IMR-90 (cell line): ENCODE data around the gene RAB6A. TPM values are rescaled to one million over a fixed set of nuclear protein-coding genes. Genes with fewer than 3 reads are reported as not detected.

Experiments used
- ATAC-seq: fragments of 200-7000 bp; cut with Tn5 transposase; 2 replicates; pipeline ENCODE4 v1.9.1; 2020; ENCODE audit warnings: low read depth, mild to moderate bottlenecking, moderate library complexity
- BruUV-seq: library from RNA; stranded (reverse); fragments of 400-500 nt; replicated peaks from 2 replicates; lab custom pipeline; 2021; lab: Mats Ljungman, UMichigan
- CTCF ChIA-PET: fragments of 300-600 bp; formaldehyde crosslinking; extraction: SDS; loops from one replicate; lab custom pipeline; 2021; ENCODE audit warnings: antibody characterized with exemption; lab: Yijun Ruan, JAX
- POLR2A ChIA-PET: fragments of 300-600 bp; sonication (Branson Sonifier 250); formaldehyde crosslinking; loops from one replicate; lab custom pipeline; 2022; ENCODE audit warnings: antibody characterized with exemption; ENCODE audit not compliant: unreplicated experiment; lab: Charles Lee
- DNase-seq: peaks from one replicate; pipeline ENCODE4 v3.0.0; 2013
- H2AFZ ChIP-seq: replicated peaks from 2 replicates; pipeline ENCODE3; 2013; ENCODE audit warnings: low read length, mild to moderate bottlenecking; ENCODE audit not compliant: poor library complexity
- H2AK5ac ChIP-seq: 2 replicates; pipeline ENCODE4 v1.6.1; 2013; ENCODE audit warnings: low read depth, low read length, inconsistent platforms
- H2AK9ac ChIP-seq: replicated peaks from 2 replicates; pipeline ENCODE3; 2013; ENCODE audit warnings: mild to moderate bottlenecking, low read depth, low read length, moderate library complexity; ENCODE audit not compliant: poor library complexity
- H2BK120ac ChIP-seq: 2 replicates; pipeline ENCODE4 v1.6.1; 2013; ENCODE audit warnings: low read depth, low read length, inconsistent platforms
- H2BK15ac ChIP-seq: 3 replicates; pipeline ENCODE4 v1.6.1; 2013; ENCODE audit warnings: low read depth, low read length, inconsistent platforms
- H2BK20ac ChIP-seq: 2 replicates; pipeline ENCODE4 v1.6.1; 2013; ENCODE audit warnings: low read depth, mild to moderate bottlenecking, inconsistent platforms, low read length, moderate library complexity
- H2BK5ac ChIP-seq: 2 replicates; pipeline ENCODE4 v1.6.1; 2013; ENCODE audit warnings: mild to moderate bottlenecking, low read depth, low read length, inconsistent platforms; ENCODE audit not compliant: poor library complexity, severe bottlenecking
- H3K14ac ChIP-seq: replicated peaks from 2 replicates; pipeline ENCODE4 v1.6.1; 2013; ENCODE audit warnings: low read depth, low read length, inconsistent platforms
- H3K18ac ChIP-seq: 2 replicates; pipeline ENCODE4 v1.6.1; 2013; ENCODE audit warnings: low read depth, low read length, control low read depth
- H3K23ac ChIP-seq: 2 replicates; pipeline ENCODE4 v1.6.1; 2013; ENCODE audit warnings: low read depth, low read length, inconsistent platforms
- H3K27ac ChIP-seq: 2 replicates; pipeline ENCODE4 v1.5.1; 2013; ENCODE audit warnings: mild to moderate bottlenecking, control low read depth, low read length; ENCODE audit not compliant: insufficient read depth
- H3K27me3 ChIP-seq: 2 replicates; pipeline ENCODE4 v1.6.1; 2013; ENCODE audit warnings: low read length; ENCODE audit not compliant: control insufficient read depth, insufficient read depth
- H3K36me3 ChIP-seq: 2 replicates; pipeline ENCODE4 v1.6.1; 2013; ENCODE audit warnings: low read length, mixed read lengths; ENCODE audit not compliant: control insufficient read depth, insufficient read depth
- H3K4ac ChIP-seq: 2 replicates; pipeline ENCODE4 v1.6.1; 2013; ENCODE audit warnings: low read depth, low read length, inconsistent platforms
- H3K4me1 ChIP-seq: 2 replicates; pipeline ENCODE4 v1.6.1; 2013; ENCODE audit warnings: low read length, mixed read lengths; ENCODE audit not compliant: control insufficient read depth, insufficient read depth
- H3K4me2 ChIP-seq: 2 replicates; pipeline ENCODE4 v1.6.1; 2013; ENCODE audit warnings: low read depth, mild to moderate bottlenecking, control low read depth, low read length, moderate library complexity
- H3K4me3 ChIP-seq: 2 replicates; pipeline ENCODE4 v1.5.1; 2013; ENCODE audit warnings: low read depth, mild to moderate bottlenecking, control low read depth, low read length, moderate library complexity; ENCODE audit not compliant: insufficient read depth
- H3K56ac ChIP-seq: 2 replicates; pipeline ENCODE4 v1.6.1; 2013; ENCODE audit warnings: low read length, inconsistent platforms; ENCODE audit not compliant: insufficient read depth; ENCODE audit errors: extremely low read depth
- H3K79me1 ChIP-seq, 2 experiments: 2 replicates each; pipeline ENCODE4 v1.6.1; 2013; ENCODE audit warnings: low read length in 2 of 2, inconsistent platforms in 1 of 2, low read depth in 1 of 2
- H3K9ac ChIP-seq: 2 replicates; pipeline ENCODE4 v1.6.1; 2013; ENCODE audit warnings: low read depth, low read length, control low read depth
- H3K9me1 ChIP-seq: 2 replicates; pipeline ENCODE4 v1.6.1; 2013; ENCODE audit warnings: low read length, inconsistent platforms; ENCODE audit not compliant: insufficient read depth
- H3K9me3 ChIP-seq: 2 replicates; pipeline ENCODE4 v1.6.1; 2013; ENCODE audit warnings: low read length; ENCODE audit not compliant: control insufficient read depth, insufficient read depth
- H4K20me1 ChIP-seq: 2 replicates; pipeline ENCODE4 v1.6.1; 2013; ENCODE audit warnings: low read length, inconsistent platforms; ENCODE audit not compliant: insufficient read depth
- H4K5ac ChIP-seq: 2 replicates; pipeline ENCODE4 v1.6.1; 2013; ENCODE audit warnings: mild to moderate bottlenecking, low read depth, low read length, control low read depth
- H4K8ac ChIP-seq, 2 experiments: 2 replicates each; pipeline ENCODE4 v1.6.1; 2013; ENCODE audit warnings: low read depth in 2 of 2, low read length in 2 of 2, control low read depth in 1 of 2, inconsistent platforms in 1 of 2
- H4K91ac ChIP-seq: 2 replicates; pipeline ENCODE4 v1.6.1; 2013; ENCODE audit warnings: low read depth, low read length, inconsistent platforms; ENCODE audit not compliant: insufficient read depth
- BHLHE40 ChIP-seq: fragments of 150-350 bp; IDR thresholded peaks from 2 replicates; pipeline ENCODE4 v1.6.1; 2016; ENCODE audit warnings: mild to moderate bottlenecking, low read depth, low read length
- CEBPB ChIP-seq: IDR thresholded peaks from 2 replicates; pipeline ENCODE4 v1.6.1; 2012; ENCODE audit warnings: low read depth, low read length, improper control_type of control experiment
- CHD1 ChIP-seq: IDR thresholded peaks from 2 replicates; pipeline ENCODE4 v1.6.1; 2012; ENCODE audit warnings: low read depth, low read length, improper control_type of control experiment
- FOS ChIP-seq: fragments of 150-350 bp; IDR thresholded peaks from 2 replicates; pipeline ENCODE4 v1.6.1; 2016; ENCODE audit warnings: low read depth, low read length
- MAFK ChIP-seq: IDR thresholded peaks from 2 replicates; pipeline ENCODE4 v1.6.1; 2012; ENCODE audit warnings: low read depth, low read length, improper control_type of control experiment
- MAZ ChIP-seq: IDR thresholded peaks from 2 replicates; pipeline ENCODE4 v1.6.1; 2012; ENCODE audit warnings: low read depth, mild to moderate bottlenecking, low read length, improper control_type of control experiment, moderate library complexity, borderline replicate concordance
- MXI1 ChIP-seq: IDR thresholded peaks from 2 replicates; pipeline ENCODE4 v1.6.1; 2012; ENCODE audit warnings: low read depth, mild to moderate bottlenecking, low read length, moderate library complexity, borderline replicate concordance
- NFE2L2 ChIP-seq: fragments of 150-350 bp; IDR thresholded peaks from 2 replicates; pipeline ENCODE4 v1.6.1; 2016; ENCODE audit warnings: low read depth, mild to moderate bottlenecking, low read length
- POLR2A ChIP-seq: IDR thresholded peaks from 2 replicates; pipeline ENCODE4 v1.6.1; 2012; ENCODE audit warnings: mild to moderate bottlenecking, low read depth, low read length
- RAD21 ChIP-seq: IDR thresholded peaks from 2 replicates; pipeline ENCODE4 v1.6.1; 2012; ENCODE audit warnings: low read length, improper control_type of control experiment
- RCOR1 ChIP-seq: IDR thresholded peaks from 2 replicates; pipeline ENCODE4 v1.6.1; 2012; ENCODE audit warnings: mild to moderate bottlenecking, low read length, improper control_type of control experiment; ENCODE audit not compliant: insufficient replicate concordance
- RFX5 ChIP-seq: IDR thresholded peaks from 2 replicates; pipeline ENCODE4 v1.8.0; 2012; ENCODE audit warnings: low read depth, mild to moderate bottlenecking, low read length, moderate library complexity
- SMC3 ChIP-seq: fragments of 150-350 bp; IDR thresholded peaks from 2 replicates; pipeline ENCODE4 v1.6.1; 2016; ENCODE audit warnings: low read depth, mild to moderate bottlenecking, antibody characterized with exemption, low read length, moderate library complexity
- WGBS, 2 experiments: methylation state at CpG; one replicate each; pipeline versions ENCODE4 v1.1.5 to v1.1.7; 2013; ENCODE audit warnings: missing lambda C conversion rate in 2 of 2; ENCODE audit not compliant: insufficient read length in 1 of 2; ENCODE audit errors: extremely low coverage in 2 of 2; 5-methylcytosine and 5-hydroxymethylcytosine counted together
- dilution Hi-C: fragments of 300-500 bp; cut with HindIII; formaldehyde crosslinking; loops from one replicate; pipeline ENCODE4 v1.14.3; 2018; ENCODE audit warnings: low sequenced_read_pairs; ENCODE audit not compliant: unreplicated experiment
- in situ Hi-C: fragments of 300-500 bp; cut with MboI; formaldehyde crosslinking; loops from 3 replicates; pipeline ENCODE4 v1.14.3; 2019; ENCODE audit warnings: low sequenced_read_pairs, inconsistent platforms, mixed read lengths
- intact Hi-C: fragments of 100-400 bp; cut with micrococcal nuclease; formaldehyde crosslinking; loops from 2 replicates; pipeline ENCODE4 v1.10.0; 2022
- polyA plus RNA-seq, 3 experiments: library from polyadenylated mRNA; depleted of rRNA; stranded (reverse); fragments of >200 nt; gene quantifications; 2 replicates each; pipeline ENCODE4 v1.2.3, GENCODE V29; 2012; ENCODE audit warnings: low replicate concordance in 1 of 3
- total RNA-seq: library from RNA; depleted of rRNA; stranded (reverse); fragments of >200 nt; gene quantifications from 2 replicates; pipeline ENCODE4 v1.2.3, GENCODE V29; 2012
- TF ChIP-seq, protein P1 (sequence below): fragments of 150-350 bp; IDR thresholded peaks from 2 replicates; pipeline ENCODE4 v1.6.1; 2016; ENCODE audit warnings: low read depth, mild to moderate bottlenecking, low read length, moderate library complexity, borderline replicate concordance
- TF ChIP-seq, protein P2 (sequence below): conservative IDR thresholded peaks from 2 replicates; pipeline ENCODE4 v1.5.1; 2012; ENCODE audit warnings: mild to moderate bottlenecking, low read depth, low read length, improper control_type of control experiment
- TF ChIP-seq, protein P3 (sequence below): fragments of 150-350 bp; IDR thresholded peaks from 2 replicates; pipeline ENCODE4 v1.6.1; 2017; ENCODE audit warnings: mild to moderate bottlenecking, antibody characterized with exemption, low read length, low read depth

The RAB6A gene
- total and polyA plus RNA-seq, 2 of the 4 experiments (the other 2 are of a cell fraction): 65.5 to 81.0 TPM

DNA sequence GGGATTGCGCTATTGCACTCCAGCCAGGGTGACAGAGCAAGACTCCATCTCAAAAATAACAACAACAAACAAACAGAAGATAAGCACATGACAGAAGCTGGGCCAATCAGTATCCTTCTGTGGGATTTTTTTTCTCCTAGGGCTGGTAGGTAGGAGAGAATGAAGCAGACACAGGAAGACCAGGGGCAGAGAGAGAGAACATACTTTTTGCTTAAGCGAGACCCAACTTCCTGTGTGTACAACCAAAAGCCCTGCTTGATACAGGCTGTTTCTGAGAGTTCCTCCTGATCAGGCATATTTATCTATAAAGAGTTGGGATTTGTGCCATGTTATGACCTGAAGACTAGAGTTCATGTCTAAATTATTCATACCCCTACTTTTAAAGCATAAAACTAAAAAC is 126.9 kb downstream of the RAB6A start:
- no peak overlapping the region for H3K27ac ChIP-seq
- H3K23ac ChIP-seq: no peak overlapping the region
- H3K18ac ChIP-seq: no peak overlapping the region
- H2AK9ac ChIP-seq: no peak overlapping the region
- H4K5ac ChIP-seq: no peak overlapping the region
- no TSS peak for BruUV-seq
- H3K36me3 ChIP-seq: no peaks in the 10 kb centered on the region
- intact Hi-C loops: no loop called here
- H3K9me1 ChIP-seq: no peaks in the 10 kb centered on the region
- dilution Hi-C loops: no loop called here
- no peaks in the 10 kb centered on the region for H3K4me1 ChIP-seq
- no peak overlapping the region for H3K9ac ChIP-seq
- H3K4ac ChIP-seq: no peak overlapping the region
- H4K20me1 ChIP-seq: no peaks in the 10 kb centered on the region
- H3K9me3 ChIP-seq: no peaks in the 10 kb centered on the region
- H2BK15ac ChIP-seq: no peak overlapping the region
- no peak overlapping the region for H2AK5ac ChIP-seq
- ChIA-PET POLR2A (no interaction called here), CTCF (no interaction called here)
- no peaks in the 10 kb centered on the region for H3K79me1 ChIP-seq
- no peak overlapping the region for H2BK120ac ChIP-seq
- no peak for DNase-seq
- no peak overlapping the region for H2AFZ ChIP-seq
- no peak overlapping the region for H2BK20ac ChIP-seq
- H3K4me3 ChIP-seq: no peak overlapping the region
- H3K27me3 ChIP-seq: peaks cover 16% of the 10 kb centered on the region
- no CpG with 5 or more reads among the region's 2 CpGs for WGBS, 2 experiments
- H4K8ac ChIP-seq: no peak overlapping the region
- in situ Hi-C loops: no loop called here
- no peak overlapping the region for H3K14ac ChIP-seq
- TF ChIP-seq, protein P1, sequence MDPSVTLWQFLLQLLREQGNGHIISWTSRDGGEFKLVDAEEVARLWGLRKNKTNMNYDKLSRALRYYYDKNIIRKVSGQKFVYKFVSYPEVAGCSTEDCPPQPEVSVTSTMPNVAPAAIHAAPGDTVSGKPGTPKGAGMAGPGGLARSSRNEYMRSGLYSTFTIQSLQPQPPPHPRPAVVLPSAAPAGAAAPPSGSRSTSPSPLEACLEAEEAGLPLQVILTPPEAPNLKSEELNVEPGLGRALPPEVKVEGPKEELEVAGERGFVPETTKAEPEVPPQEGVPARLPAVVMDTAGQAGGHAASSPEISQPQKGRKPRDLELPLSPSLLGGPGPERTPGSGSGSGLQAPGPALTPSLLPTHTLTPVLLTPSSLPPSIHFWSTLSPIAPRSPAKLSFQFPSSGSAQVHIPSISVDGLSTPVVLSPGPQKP: no peak
- TF ChIP-seq RCOR1: no peak
- TF ChIP-seq NFE2L2: no peak
- TF ChIP-seq POLR2A: no peak
- TF ChIP-seq, protein P2, sequence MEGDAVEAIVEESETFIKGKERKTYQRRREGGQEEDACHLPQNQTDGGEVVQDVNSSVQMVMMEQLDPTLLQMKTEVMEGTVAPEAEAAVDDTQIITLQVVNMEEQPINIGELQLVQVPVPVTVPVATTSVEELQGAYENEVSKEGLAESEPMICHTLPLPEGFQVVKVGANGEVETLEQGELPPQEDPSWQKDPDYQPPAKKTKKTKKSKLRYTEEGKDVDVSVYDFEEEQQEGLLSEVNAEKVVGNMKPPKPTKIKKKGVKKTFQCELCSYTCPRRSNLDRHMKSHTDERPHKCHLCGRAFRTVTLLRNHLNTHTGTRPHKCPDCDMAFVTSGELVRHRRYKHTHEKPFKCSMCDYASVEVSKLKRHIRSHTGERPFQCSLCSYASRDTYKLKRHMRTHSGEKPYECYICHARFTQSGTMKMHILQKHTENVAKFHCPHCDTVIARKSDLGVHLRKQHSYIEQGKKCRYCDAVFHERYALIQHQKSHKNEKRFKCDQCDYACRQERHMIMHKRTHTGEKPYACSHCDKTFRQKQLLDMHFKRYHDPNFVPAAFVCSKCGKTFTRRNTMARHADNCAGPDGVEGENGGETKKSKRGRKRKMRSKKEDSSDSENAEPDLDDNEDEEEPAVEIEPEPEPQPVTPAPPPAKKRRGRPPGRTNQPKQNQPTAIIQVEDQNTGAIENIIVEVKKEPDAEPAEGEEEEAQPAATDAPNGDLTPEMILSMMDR: no peak
- no peak for TF ChIP-seq CEBPB
- TF ChIP-seq CHD1: no peak
- no peak for TF ChIP-seq MAFK
- TF ChIP-seq MXI1: no peak
- no peak for TF ChIP-seq MAZ
- no peak for TF ChIP-seq FOS
- no peak for TF ChIP-seq RAD21
- TF ChIP-seq, protein P3, sequence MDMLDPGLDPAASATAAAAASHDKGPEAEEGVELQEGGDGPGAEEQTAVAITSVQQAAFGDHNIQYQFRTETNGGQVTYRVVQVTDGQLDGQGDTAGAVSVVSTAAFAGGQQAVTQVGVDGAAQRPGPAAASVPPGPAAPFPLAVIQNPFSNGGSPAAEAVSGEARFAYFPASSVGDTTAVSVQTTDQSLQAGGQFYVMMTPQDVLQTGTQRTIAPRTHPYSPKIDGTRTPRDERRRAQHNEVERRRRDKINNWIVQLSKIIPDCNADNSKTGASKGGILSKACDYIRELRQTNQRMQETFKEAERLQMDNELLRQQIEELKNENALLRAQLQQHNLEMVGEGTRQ: no peak
- no peak for TF ChIP-seq SMC3
- no peak for TF ChIP-seq RFX5
- no peak for TF ChIP-seq BHLHE40
- no peak overlapping the region for H3K4me2 ChIP-seq
- no peak overlapping the region for H4K91ac ChIP-seq
- H3K56ac ChIP-seq: no peak overlapping the region
- no peak for ATAC-seq
- no peak overlapping the region for H2BK5ac ChIP-seq
